HG03575 (cell line): ENCODE results near the gene MPHOSPH9.

Source experiments
- ATAC-seq: cut with Tn5 transposase; IDR thresholded peaks from one replicate; pipeline ENCODE4 v1.9.1; 2021; ENCODE audit not compliant: unreplicated experiment, insufficient number of reproducible peaks, low FRiP score; ENCODE audit errors: extremely low read depth

The MPHOSPH9 gene

GRCh38 chr12:123139926-123140675 is 92.8 kb downstream of the MPHOSPH9 start:
- ATAC-seq, result no peak

GRCh38 chr12:123135688-123136087 is 97.3 kb downstream of the MPHOSPH9 start:
- ATAC-seq, result no peak

GRCh38 chr12:123134826-123135225 is 98.1 kb downstream of the MPHOSPH9 start:
- no peak for ATAC-seq

- no peak for ATAC-seq
Observed at GRCh38 chr12:123134271-123134671, 98.7 kb downstream of the MPHOSPH9 start.

- no peak for ATAC-seq
Observed at GRCh38 chr12:123133701-123134100, 99.2 kb downstream of the MPHOSPH9 start.

- ATAC-seq, result no peak
Observed at GRCh38 chr12:123132951-123133619, 99.9 kb downstream of the MPHOSPH9 start.

- no peak for ATAC-seq
Observed at GRCh38 chr12:123131879-123132402, 101.0 kb downstream of the MPHOSPH9 start.

- ATAC-seq, result no peak
Observed at GRCh38 chr12:123131291-123131832, 101.6 kb downstream of the MPHOSPH9 start.

GRCh38 chr12:123129621-123130020 is 103.3 kb downstream of the MPHOSPH9 start:
- no peak for ATAC-seq

- no peak for ATAC-seq
Observed at GRCh38 chr12:123127182-123127495, 105.8 kb downstream of the MPHOSPH9 start.

- no peak for ATAC-seq
Observed at GRCh38 chr12:123126294-123127181, 106.4 kb downstream of the MPHOSPH9 start.

GRCh38 chr12:123122626-123123025 is 110.3 kb downstream of the MPHOSPH9 start:
- no peak for ATAC-seq

GRCh38 chr12:123121670-123122069 is 111.3 kb downstream of the MPHOSPH9 start:
- no peak for ATAC-seq

- no peak for ATAC-seq
Observed at GRCh38 chr12:123120452-123121166, 112.3 kb downstream of the MPHOSPH9 start.

- no peak for ATAC-seq
Observed at GRCh38 chr12:123119808-123120207, 113.1 kb downstream of the MPHOSPH9 start.

GRCh38 chr12:123118497-123118896 is 114.4 kb downstream of the MPHOSPH9 start:
- no peak for ATAC-seq

- ATAC-seq, result no peak
Observed at GRCh38 chr12:123115409-123116121, 117.4 kb downstream of the MPHOSPH9 start.
